HepG2 (cell line): ENCODE results near the gene MEIOC. TPM values are rescaled to one million over a fixed set of nuclear protein-coding genes. Genes with fewer than 3 reads are reported as not detected.

Experiments
- ATAC-seq: fragments of 200-7000 bp; cut with Tn5 transposase; 3 replicates; pipeline ENCODE4 v1.9.1; 2020; ENCODE audit warnings: mild to moderate bottlenecking, moderate library complexity
- BruUV-seq: library from RNA; stranded (reverse); fragments of 400-500 nt; replicated peaks from 2 replicates; lab custom pipeline; 2021; lab: Mats Ljungman, UMichigan
- CTCF ChIA-PET: fragments of 300-600 bp; formaldehyde crosslinking; extraction: SDS; loops from one replicate; lab custom pipeline; 2021; ENCODE audit warnings: low total read pairs, inconsistent platforms, low intra/inter-chr PET ratio; lab: Yijun Ruan, JAX
- POLR2A ChIA-PET: fragments of 350-600 bp; sonication (Branson Sonifier 250); formaldehyde crosslinking; loops from one replicate; lab custom pipeline; 2020; ENCODE audit warnings: antibody characterized with exemption, inconsistent platforms; lab: Yijun Ruan, JAX
- DNase-seq: peaks from one replicate; pipeline ENCODE4 v3.0.0-alpha.2; 2015; ENCODE audit warnings: low spot score
- FAIRE-seq: peaks from 3 replicates; lab custom pipeline; 2011; peaks lifted over from hg19 to GRCh38; lab: Jason Lieb, UNC
- H2AFZ ChIP-seq: one replicate; pipeline ENCODE4 v1.6.1; 2011; ENCODE audit warnings: low read length, inconsistent platforms
- H3K27ac ChIP-seq: fragments of 300-600 bp; 3 replicates; pipeline ENCODE4 v1.8.0; 2011; ENCODE audit warnings: mixed run types, mild to moderate bottlenecking, mixed read lengths, low read length, inconsistent platforms; ENCODE audit not compliant: insufficient read depth; ENCODE audit errors: extremely low read length
- H3K27me3 ChIP-seq, 2 experiments: fragments of 200-600 bp in 1 of 2; 2 replicates in 1 of 2; 3 replicates in 1 of 2; pipeline versions ENCODE4 v1.6.0 to v1.8.0; 2011; ENCODE audit warnings: low read length in 2 of 2, mild to moderate bottlenecking in 2 of 2, moderate library complexity in 2 of 2, inconsistent platforms in 1 of 2; ENCODE audit not compliant: insufficient read depth in 2 of 2, control insufficient read depth in 1 of 2
- H3K36me3 ChIP-seq, 2 experiments: fragments of 200-600 bp in 1 of 2; replicated peaks in 1 of 2; 2 replicates in 1 of 2; 3 replicates in 1 of 2; pipeline versions ENCODE4 v1.5.1 to v1.8.0; 2011; ENCODE audit warnings: low read length in 2 of 2, inconsistent platforms in 1 of 2; ENCODE audit not compliant: insufficient read depth in 2 of 2, control insufficient read depth in 1 of 2
- H3K4me1 ChIP-seq: 2 replicates; pipeline ENCODE4 v1.5.1; 2012; ENCODE audit warnings: low read length, inconsistent platforms; ENCODE audit not compliant: insufficient read depth
- H3K4me2 ChIP-seq: 2 replicates; pipeline ENCODE4 v1.6.0; 2011; ENCODE audit warnings: low read depth, low read length, inconsistent platforms
- H3K4me3 ChIP-seq, 3 experiments: fragments of 200-600 bp in 1 of 3; sonication (generic), shearing (Covaris generic) in 1 of 3; replicated peaks in 1 of 3; 2 replicates each; pipeline ENCODE4 v1.5.1; 2011 to 2016; ENCODE audit warnings: low read length in 3 of 3, inconsistent platforms in 2 of 3, low read depth in 2 of 3, mild to moderate bottlenecking in 2 of 3, control low read depth in 1 of 3, mixed read lengths in 1 of 3; ENCODE audit not compliant: insufficient read depth in 1 of 3
- H3K79me2 ChIP-seq: one replicate; pipeline ENCODE4 v1.6.1; 2011; ENCODE audit warnings: low read length, inconsistent platforms; ENCODE audit not compliant: insufficient read depth
- H3K9ac ChIP-seq: 2 replicates; pipeline ENCODE4 v1.6.0; 2011; ENCODE audit warnings: mild to moderate bottlenecking, low read depth, low read length, inconsistent platforms; ENCODE audit not compliant: insufficient read depth
- H3K9me3 ChIP-seq: 2 replicates; pipeline ENCODE4 v1.5.1; 2012; ENCODE audit warnings: mild to moderate bottlenecking, low read length
- H4K20me1 ChIP-seq: 2 replicates; pipeline ENCODE4 v1.6.0; 2011; ENCODE audit warnings: inconsistent platforms, mild to moderate bottlenecking, low read length, moderate library complexity; ENCODE audit not compliant: insufficient read depth
- CEBPG ChIP-seq: IDR thresholded peaks from 2 replicates; pipeline ENCODE4 v1.6.1; 2016
- ETV6 ChIP-seq: sonication (generic); formaldehyde crosslinking; conservative IDR thresholded peaks from 2 replicates; pipeline ENCODE4 v1.4.0; 2020; ENCODE audit warnings: missing genetic modification reagents
- HDAC2 ChIP-seq: sonication (generic); formaldehyde crosslinking; IDR thresholded peaks from 2 replicates; pipeline ENCODE4 v1.4.0; 2020; ENCODE audit warnings: missing genetic modification reagents
- IKZF4 ChIP-seq: sonication (generic); formaldehyde crosslinking; IDR thresholded peaks from 2 replicates; pipeline ENCODE4 v1.5.1; 2020; ENCODE audit warnings: borderline replicate concordance, mild to moderate bottlenecking, low read depth, missing genetic modification reagents; ENCODE audit errors: not compliant biosample characterization
- PRPF4 ChIP-seq: fragments of 200-400 bp; formaldehyde crosslinking; IDR thresholded peaks from 2 replicates; pipeline ENCODE4 v1.6.1; 2016; ENCODE audit warnings: low read length, low read depth; ENCODE audit not compliant: poor library complexity, severe bottlenecking
- TMF1 ChIP-seq: sonication (generic); formaldehyde crosslinking; IDR thresholded peaks from 2 replicates; pipeline ENCODE4 v1.8.1; 2022; ENCODE audit warnings: low read depth, missing genetic modification reagents
- ZNF547 ChIP-seq: sonication (generic); formaldehyde crosslinking; IDR thresholded peaks from 2 replicates; pipeline ENCODE4 v1.5.1; 2020; ENCODE audit warnings: mild to moderate bottlenecking, missing genetic modification reagents
- ZNF549 ChIP-seq: sonication (generic); formaldehyde crosslinking; IDR thresholded peaks from 2 replicates; pipeline ENCODE4 v1.5.0; 2020; ENCODE audit warnings: missing genetic modification reagents
- ZNF7 ChIP-seq: IDR thresholded peaks from 2 replicates; pipeline ENCODE4 v1.6.1; 2016; ENCODE audit warnings: missing biosample characterization, missing genetic modification reagents
- ZNF761 ChIP-seq: sonication (generic); formaldehyde crosslinking; conservative IDR thresholded peaks from 2 replicates; pipeline ENCODE4 v1.4.0; 2020; ENCODE audit warnings: mild to moderate bottlenecking, missing genetic modification reagents
- WGBS: methylation state at CpG from one replicate; pipeline ENCODE4 v1.1.6; 2017; ENCODE audit warnings: low lambda C conversion rate; 5-methylcytosine and 5-hydroxymethylcytosine counted together
- in situ Hi-C: cut with HindIII; loops from 2 replicates; pipeline ENCODE4 v1.10.0; 2017; ENCODE audit warnings: low pct_unique_long_range_greater_than_20kb; ENCODE audit not compliant: extremely low pct_ligation_motif_present
- intact Hi-C: fragments of 100-400 bp; cut with micrococcal nuclease; formaldehyde crosslinking; loops from one replicate; pipeline ENCODE4 v1.10.0; 2022; ENCODE audit not compliant: unreplicated experiment
- polyA plus RNA-seq, 8 experiments: library from polyadenylated mRNA; depleted of rRNA in 3 of 8; stranded (reverse) in 7 of 8; unstranded in 1 of 8; fragments of >200 nt; fragmentation: Illumina TruSeq in 4 of 8; extraction: Trizol in 4 of 8; gene quantifications; 2 replicates each; pipeline versions ENCODE4 v1.2.1 to v1.2.3, GENCODE V29; 2011 to 2016; ENCODE audit warnings: low read depth in 4 of 8, missing spikeins in 1 of 8, mixed read lengths in 1 of 8; ENCODE audit not compliant: insufficient read depth in 1 of 8
- total RNA-seq, 5 experiments: library from RNA; depleted of rRNA; stranded (reverse); fragments of >200 nt; fragmentation: Illumina TruSeq; extraction: Trizol; gene quantifications; 2 replicates each; pipeline ENCODE4 v1.2.3, GENCODE V29; 2016; ENCODE audit warnings: low read depth in 1 of 5
- TF ChIP-seq, protein P1 (sequence below): fragments of 450-650 bp; IDR thresholded peaks from 2 replicates; pipeline ENCODE4 v1.6.1; 2017; ENCODE audit warnings: mild to moderate bottlenecking
- TF ChIP-seq, protein P2 (sequence below): sonication (generic); formaldehyde crosslinking; IDR thresholded peaks from 2 replicates; pipeline ENCODE4 v1.5.0; 2020; ENCODE audit warnings: mild to moderate bottlenecking, missing genetic modification reagents
- TF ChIP-seq, protein P3 (sequence below): conservative IDR thresholded peaks from 2 replicates; pipeline ENCODE4 v1.6.1; 2018; ENCODE audit warnings: missing genetic modification reagents
- TF ChIP-seq, protein P4 (sequence below): sonication (generic); formaldehyde crosslinking; IDR thresholded peaks from 2 replicates; pipeline ENCODE4 v1.5.1; 2020; ENCODE audit warnings: missing genetic modification reagents, mild to moderate bottlenecking, borderline replicate concordance
- TF ChIP-seq, protein P5 (sequence below): sonication (generic); formaldehyde crosslinking; IDR thresholded peaks from 2 replicates; pipeline ENCODE4 v1.4.0; 2020; ENCODE audit warnings: missing genetic modification reagents, borderline replicate concordance

MEIOC gene
- total and polyA plus RNA-seq, 2 of the 13 experiments (the other 11 are each of a cell fraction or from before 2014, with no cell fraction given): 0.04 to 0.15 TPM

GRCh38 chr17:44653954-44654353 is 2.3 kb upstream of the MEIOC start:
- Histone ChIP-seq H3K4me3 (no peak overlapping the region), H3K36me3 (no peaks in the 10 kb centered on the region), H3K4me2 (no peak overlapping the region), H3K79me2 (no peaks in the 10 kb centered on the region), H3K9me3 (no peaks in the 10 kb centered on the region), H3K9ac (no peak overlapping the region), H3K27ac (no peak overlapping the region), H3K27me3 (0 out of 5 replicates have a peak, but pooled peaks cover 0 to 3% of the 10 kb centered on the region in 2 experiments), H2AFZ (no peak overlapping the region), H3K4me1 (no peaks in the 10 kb centered on the region), H4K20me1 (no peaks in the 10 kb centered on the region)
- DNase-seq (no peak), FAIRE-seq (no peak), ATAC-seq (no peak)
- CTCF ChIA-PET: no interaction called here
- intact Hi-C loops: no loop called here
- BruUV-seq: no TSS peak
- in situ Hi-C loops: no loop called here
- POLR2A ChIA-PET: no interaction called here
- WGBS: 50% methylated on average over 1 of the region's 1 CpG
- TF ChIP-seq, protein P1, sequence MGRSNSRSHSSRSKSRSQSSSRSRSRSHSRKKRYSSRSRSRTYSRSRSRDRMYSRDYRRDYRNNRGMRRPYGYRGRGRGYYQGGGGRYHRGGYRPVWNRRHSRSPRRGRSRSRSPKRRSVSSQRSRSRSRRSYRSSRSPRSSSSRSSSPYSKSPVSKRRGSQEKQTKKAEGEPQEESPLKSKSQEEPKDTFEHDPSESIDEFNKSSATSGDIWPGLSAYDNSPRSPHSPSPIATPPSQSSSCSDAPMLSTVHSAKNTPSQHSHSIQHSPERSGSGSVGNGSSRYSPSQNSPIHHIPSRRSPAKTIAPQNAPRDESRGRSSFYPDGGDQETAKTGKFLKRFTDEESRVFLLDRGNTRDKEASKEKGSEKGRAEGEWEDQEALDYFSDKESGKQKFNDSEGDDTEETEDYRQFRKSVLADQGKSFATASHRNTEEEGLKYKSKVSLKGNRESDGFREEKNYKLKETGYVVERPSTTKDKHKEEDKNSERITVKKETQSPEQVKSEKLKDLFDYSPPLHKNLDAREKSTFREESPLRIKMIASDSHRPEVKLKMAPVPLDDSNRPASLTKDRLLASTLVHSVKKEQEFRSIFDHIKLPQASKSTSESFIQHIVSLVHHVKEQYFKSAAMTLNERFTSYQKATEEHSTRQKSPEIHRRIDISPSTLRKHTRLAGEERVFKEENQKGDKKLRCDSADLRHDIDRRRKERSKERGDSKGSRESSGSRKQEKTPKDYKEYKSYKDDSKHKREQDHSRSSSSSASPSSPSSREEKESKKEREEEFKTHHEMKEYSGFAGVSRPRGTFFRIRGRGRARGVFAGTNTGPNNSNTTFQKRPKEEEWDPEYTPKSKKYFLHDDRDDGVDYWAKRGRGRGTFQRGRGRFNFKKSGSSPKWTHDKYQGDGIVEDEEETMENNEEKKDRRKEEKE: no peak
- TF ChIP-seq ZNF549 (CRISPR knock-in tag) (no peak), ZNF761 (no peak), ETV6 (CRISPR knock-in tag) (no peak), IKZF4 (CRISPR knock-in tag) (no peak), HDAC2 (CRISPR knock-in tag) (no peak), CEBPG (CRISPR knock-in tag) (no peak), PRPF4 (no peak), ZNF547 (CRISPR knock-in tag) (no peak), ZNF7 (CRISPR knock-in tag) (no peak), TMF1 (no peak)
- TF ChIP-seq, protein P2, sequence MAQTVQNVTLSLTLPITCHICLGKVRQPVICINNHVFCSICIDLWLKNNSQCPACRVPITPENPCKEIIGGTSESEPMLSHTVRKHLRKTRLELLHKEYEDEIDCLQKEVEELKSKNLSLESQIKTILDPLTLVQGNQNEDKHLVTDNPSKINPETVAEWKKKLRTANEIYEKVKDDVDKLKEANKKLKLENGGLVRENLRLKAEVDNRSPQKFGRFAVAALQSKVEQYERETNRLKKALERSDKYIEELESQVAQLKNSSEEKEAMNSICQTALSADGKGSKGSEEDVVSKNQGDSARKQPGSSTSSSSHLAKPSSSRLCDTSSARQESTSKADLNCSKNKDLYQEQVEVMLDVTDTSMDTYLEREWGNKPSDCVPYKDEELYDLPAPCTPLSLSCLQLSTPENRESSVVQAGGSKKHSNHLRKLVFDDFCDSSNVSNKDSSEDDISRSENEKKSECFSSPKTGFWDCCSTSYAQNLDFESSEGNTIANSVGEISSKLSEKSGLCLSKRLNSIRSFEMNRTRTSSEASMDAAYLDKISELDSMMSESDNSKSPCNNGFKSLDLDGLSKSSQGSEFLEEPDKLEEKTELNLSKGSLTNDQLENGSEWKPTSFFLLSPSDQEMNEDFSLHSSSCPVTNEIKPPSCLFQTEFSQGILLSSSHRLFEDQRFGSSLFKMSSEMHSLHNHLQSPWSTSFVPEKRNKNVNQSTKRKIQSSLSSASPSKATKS: no peak
- TF ChIP-seq, protein P3, sequence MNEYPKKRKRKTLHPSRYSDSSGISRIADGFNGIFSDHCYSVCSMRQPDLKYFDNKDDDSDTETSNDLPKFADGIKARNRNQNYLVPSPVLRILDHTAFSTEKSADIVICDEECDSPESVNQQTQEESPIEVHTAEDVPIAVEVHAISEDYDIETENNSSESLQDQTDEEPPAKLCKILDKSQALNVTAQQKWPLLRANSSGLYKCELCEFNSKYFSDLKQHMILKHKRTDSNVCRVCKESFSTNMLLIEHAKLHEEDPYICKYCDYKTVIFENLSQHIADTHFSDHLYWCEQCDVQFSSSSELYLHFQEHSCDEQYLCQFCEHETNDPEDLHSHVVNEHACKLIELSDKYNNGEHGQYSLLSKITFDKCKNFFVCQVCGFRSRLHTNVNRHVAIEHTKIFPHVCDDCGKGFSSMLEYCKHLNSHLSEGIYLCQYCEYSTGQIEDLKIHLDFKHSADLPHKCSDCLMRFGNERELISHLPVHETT (CRISPR knock-in tag): no peak
- TF ChIP-seq, protein P4, sequence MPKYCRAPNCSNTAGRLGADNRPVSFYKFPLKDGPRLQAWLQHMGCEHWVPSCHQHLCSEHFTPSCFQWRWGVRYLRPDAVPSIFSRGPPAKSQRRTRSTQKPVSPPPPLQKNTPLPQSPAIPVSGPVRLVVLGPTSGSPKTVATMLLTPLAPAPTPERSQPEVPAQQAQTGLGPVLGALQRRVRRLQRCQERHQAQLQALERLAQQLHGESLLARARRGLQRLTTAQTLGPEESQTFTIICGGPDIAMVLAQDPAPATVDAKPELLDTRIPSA (CRISPR knock-in tag): no peak
- TF ChIP-seq, protein P5, sequence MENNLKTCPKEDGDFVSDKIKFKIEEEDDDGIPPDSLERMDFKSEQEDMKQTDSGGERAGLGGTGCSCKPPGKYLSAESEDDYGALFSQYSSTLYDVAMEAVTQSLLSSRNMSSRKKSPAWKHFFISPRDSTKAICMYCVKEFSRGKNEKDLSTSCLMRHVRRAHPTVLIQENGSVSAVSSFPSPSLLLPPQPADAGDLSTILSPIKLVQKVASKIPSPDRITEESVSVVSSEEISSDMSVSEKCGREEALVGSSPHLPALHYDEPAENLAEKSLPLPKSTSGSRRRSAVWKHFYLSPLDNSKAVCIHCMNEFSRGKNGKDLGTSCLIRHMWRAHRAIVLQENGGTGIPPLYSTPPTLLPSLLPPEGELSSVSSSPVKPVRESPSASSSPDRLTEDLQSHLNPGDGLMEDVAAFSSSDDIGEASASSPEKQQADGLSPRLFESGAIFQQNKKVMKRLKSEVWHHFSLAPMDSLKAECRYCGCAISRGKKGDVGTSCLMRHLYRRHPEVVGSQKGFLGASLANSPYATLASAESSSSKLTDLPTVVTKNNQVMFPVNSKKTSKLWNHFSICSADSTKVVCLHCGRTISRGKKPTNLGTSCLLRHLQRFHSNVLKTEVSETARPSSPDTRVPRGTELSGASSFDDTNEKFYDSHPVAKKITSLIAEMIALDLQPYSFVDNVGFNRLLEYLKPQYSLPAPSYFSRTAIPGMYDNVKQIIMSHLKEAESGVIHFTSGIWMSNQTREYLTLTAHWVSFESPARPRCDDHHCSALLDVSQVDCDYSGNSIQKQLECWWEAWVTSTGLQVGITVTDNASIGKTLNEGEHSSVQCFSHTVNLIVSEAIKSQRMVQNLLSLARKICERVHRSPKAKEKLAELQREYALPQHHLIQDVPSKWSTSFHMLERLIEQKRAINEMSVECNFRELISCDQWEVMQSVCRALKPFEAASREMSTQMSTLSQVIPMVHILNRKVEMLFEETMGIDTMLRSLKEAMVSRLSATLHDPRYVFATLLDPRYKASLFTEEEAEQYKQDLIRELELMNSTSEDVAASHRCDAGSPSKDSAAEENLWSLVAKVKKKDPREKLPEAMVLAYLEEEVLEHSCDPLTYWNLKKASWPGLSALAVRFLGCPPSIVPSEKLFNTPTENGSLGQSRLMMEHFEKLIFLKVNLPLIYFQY (CRISPR knock-in tag): no peak
